Embryonic facial prominence (tissue), 1 donor: ENCODE data around the gene CYSLTR2.

Experiments
- DNase-seq: peaks from one replicate; pipeline ENCODE4 v3.0.0-alpha.2; 2016; ENCODE audit errors: extremely low spot score

Gene CYSLTR2, protein sequence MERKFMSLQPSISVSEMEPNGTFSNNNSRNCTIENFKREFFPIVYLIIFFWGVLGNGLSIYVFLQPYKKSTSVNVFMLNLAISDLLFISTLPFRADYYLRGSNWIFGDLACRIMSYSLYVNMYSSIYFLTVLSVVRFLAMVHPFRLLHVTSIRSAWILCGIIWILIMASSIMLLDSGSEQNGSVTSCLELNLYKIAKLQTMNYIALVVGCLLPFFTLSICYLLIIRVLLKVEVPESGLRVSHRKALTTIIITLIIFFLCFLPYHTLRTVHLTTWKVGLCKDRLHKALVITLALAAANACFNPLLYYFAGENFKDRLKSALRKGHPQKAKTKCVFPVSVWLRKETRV

GRCh38 chr13:48653472-48653939, at the start of gene CYSLTR2:
Gene CYSLTR2 (plus strand): TSS chr13:48653929. CDS start chr13:48706818, 52,889 bp downstream.
- DNase-seq: peak; percentile 34

- DNase-seq: no peak
Observed at GRCh38 chr13:48615049-48615448, 38.7 kb upstream of the CYSLTR2 start.

- no peak for DNase-seq
Observed at GRCh38 chr13:48618937-48619336, 34.8 kb upstream of the CYSLTR2 start.

- no peak for DNase-seq
Observed at GRCh38 chr13:48621056-48621455, 32.7 kb upstream of the CYSLTR2 start.

DNA sequence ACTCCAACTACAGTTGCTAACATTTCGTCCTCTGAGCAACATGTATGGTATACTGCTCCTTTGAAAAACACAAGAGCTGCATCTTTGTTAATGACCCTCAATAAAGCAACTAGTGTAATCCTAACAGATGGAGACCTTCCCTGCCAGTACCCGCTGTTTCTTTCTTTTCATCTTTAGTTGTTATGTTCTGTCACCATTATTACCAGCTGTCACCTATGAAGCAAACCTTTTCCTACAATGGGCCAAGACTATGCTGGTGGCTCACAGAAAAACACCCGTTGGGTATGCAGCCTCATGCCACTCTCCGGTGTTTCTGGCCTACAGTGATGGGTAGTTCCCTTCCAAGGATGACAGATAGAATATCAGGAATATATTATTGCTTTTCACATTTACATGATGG, 29.7 kb upstream of the CYSLTR2 start:
- DNase-seq: no peak

- no peak for DNase-seq
Observed at GRCh38 chr13:48624858-48625257, 28.9 kb upstream of the CYSLTR2 start.

GRCh38 chr13:48625413-48626076, 28.2 kb upstream of the CYSLTR2 start:
- no peak for DNase-seq

GRCh38 chr13:48626077-48626449, 27.7 kb upstream of the CYSLTR2 start:
- DNase-seq: no peak

DNA sequence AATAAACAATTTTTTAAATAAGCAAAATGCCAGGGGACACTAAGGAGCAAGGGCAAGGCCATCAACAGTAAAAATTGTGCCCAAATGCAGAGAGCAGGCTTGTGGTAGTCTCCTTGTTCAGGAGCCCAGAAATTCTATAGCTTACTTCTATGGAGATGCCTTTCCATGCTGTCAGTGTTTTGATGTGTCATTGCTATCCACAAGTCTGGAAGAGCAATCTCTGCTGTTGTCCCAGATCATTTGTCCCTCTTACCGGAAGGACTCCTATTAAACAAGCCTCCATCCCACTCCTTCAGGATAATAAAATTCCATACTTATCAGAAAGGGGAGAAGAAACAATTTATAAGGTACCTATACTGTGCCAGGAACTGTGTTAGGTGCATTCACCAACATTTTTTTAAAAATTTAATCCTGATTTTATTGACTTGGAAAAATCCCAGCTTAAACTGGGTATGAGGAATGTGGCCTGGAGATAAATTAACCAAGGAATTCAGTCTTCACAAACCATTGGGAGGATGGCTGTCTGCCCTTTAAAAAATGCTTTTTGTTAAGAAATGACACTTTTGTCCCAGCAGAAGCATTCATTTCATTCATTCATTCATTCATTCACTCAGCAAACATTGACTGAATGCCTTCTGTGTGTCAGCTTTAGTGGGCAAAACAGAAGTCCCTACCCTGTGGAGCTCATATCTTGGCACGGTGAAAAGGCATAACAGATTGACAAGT, 26.8 kb upstream of the CYSLTR2 start:
- no peak for DNase-seq

GRCh38 chr13:48629277-48629676, 24.5 kb upstream of the CYSLTR2 start:
- no peak for DNase-seq

- no peak for DNase-seq
Observed at GRCh38 chr13:48630291-48630690, 23.4 kb upstream of the CYSLTR2 start.

DNA sequence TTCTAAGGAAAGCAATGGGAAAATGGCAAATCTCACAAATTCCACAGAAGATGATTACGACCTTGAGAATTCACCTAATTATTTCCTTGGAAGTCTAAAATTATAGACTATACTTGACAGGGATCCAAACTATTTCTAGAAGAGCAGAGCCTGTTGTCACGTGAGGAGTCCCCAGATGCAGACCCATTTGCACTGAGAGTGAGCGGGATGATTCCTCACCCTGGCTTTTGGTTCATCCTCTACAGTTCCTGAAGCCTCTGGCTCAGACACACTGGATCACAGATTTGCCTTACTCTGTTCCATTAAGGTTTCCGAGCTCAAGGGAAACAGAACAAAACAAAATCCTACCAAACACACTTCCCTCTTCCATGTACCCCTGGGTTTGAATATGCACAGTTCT, 23.0 kb upstream of the CYSLTR2 start:
- DNase-seq: no peak

- no peak for DNase-seq
Observed at GRCh38 chr13:48631441-48631840, 22.3 kb upstream of the CYSLTR2 start.

DNA sequence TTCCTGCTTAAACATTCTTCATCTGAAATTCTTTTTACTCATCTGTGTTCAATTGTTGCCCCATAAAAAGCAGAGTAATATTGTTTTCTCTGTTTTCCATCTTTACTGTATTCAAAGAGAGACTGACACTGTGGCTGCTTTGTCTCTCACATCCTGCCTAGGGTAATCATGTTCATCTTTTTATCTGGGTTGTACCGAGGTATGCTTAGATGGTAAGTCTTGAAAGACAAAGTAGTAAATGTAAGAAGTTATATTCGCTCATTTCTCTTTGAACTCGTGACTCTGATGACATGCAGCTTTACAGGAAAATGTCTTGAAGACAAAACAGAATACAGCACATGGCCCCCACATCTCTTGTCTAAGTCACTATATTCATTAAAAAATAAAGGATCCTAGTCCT, 20.0 kb upstream of the CYSLTR2 start:
- no peak for DNase-seq

- DNase-seq: no peak
Observed at GRCh38 chr13:48634636-48635035, 19.1 kb upstream of the CYSLTR2 start.

DNA sequence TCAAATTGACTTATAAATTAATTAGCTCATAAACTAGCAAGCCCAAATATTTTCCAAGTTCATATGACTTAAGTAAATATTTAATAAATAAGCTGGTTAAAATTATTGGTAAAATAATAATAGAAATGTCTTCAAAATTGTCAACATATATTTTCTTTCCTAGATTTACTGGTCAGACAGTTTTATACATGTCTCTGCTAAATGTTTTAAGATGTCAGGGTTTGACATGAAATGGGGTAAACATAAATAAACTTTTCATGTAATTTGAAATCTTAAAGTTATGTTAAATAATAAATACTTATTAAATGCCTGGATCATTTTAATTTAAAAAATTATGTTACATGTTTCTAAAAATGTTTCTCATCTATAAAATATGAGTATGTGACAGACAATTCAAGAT, 18.3 kb upstream of the CYSLTR2 start:
- DNase-seq: no peak

GRCh38 chr13:48636550-48636949, 17.2 kb upstream of the CYSLTR2 start:
- DNase-seq: no peak

DNA sequence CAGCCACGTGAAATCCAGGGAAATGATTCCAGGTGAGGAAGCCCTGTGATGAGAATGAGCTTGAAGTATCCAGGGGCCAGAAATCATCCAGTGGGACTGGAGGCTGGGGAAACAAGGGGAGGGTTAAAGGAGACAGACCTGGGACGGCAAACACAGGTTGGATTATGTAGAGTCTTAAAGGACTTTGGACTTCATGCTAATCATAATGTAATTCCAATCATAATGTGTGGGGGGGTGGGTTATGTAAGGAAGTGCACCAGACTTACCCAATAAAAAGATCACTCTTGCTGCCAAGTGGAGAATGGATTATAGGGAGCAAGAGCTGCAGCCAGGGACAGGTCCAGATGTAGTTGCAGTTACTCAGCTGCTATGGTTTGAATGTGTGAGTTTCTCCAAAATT, 16.1 kb upstream of the CYSLTR2 start:
- DNase-seq: no peak

DNA sequence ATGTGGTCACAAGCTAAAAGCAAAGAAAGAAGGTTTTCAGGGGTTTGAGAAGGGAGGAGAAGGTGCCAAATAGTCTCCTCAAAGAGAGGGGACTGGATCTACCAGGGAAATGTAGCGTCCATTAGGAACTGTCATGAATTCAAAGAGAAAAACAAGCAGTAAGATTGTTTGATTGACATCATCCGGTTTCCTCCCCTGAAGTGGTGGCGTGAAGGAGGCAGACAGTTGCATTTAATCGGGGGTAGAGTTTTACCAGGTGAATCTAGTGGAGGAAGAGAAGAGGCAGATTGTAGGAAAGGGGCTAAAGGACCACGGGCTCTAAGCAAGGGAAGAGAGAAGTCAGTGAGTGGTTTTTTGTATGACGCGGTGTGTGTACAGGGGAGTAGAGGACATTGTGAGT, 13.0 kb upstream of the CYSLTR2 start:
- DNase-seq: no peak

DNA sequence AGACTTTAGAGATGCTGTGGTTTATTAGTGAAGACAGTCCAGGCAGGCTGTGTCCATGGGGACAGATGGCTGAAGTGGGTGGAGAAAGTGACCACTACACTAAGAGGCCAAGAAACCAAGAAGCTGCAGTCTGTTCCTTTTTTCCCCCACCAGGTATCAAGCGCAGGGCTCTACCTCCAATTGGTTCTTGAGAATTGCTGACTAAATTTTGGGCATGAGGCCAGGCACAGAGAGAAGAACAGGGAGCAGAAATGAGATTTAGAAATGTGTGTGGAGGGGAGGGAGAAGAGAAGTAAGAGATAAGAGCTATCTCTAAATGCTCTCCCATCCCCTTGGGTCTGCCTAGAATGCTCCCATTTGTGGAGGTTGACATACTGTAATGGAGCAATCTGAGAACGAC, 12.3 kb upstream of the CYSLTR2 start:
- no peak for DNase-seq

- no peak for DNase-seq
Observed at GRCh38 chr13:48642061-48642460, 11.7 kb upstream of the CYSLTR2 start.

GRCh38 chr13:48643159-48643558, 10.6 kb upstream of the CYSLTR2 start:
- no peak for DNase-seq

DNA sequence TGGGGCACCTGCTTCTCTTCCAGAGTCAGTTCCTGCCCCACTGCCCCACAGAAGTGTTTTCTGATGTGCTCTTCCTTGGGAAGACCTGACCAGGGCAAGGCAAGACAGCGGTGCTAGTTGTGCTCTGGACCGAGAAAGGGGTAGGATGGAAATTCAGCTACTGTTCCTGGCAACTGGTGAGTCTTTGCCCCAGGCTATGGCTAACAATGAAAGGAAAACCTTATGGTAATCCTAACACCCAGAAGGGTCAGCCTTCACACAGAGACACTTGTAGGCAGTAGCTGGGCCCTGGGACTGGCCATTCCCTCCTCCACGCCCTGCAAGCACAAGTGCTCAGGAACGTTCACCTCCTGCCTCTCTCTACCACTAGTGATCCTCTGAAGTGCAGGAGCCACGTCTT, 9.6 kb upstream of the CYSLTR2 start:
- no peak for DNase-seq
